Upper lobe of left lung (tissue), 4 donors: ENCODE data around the gene SERPINA6.

Experiments
- EP300 ChIP-seq, 4 donors: sonication (generic); formaldehyde crosslinking; IDR thresholded peaks; one replicate each; pipeline ENCODE4 v1.5.1; 2017; ENCODE audit warnings: antibody characterized with exemption in 4 of 4, control low read depth in 2 of 4
- POLR2A ChIP-seq, 4 donors: fragments of 450-650 bp; IDR thresholded peaks; one replicate each; pipeline ENCODE4 v1.5.1; 2016 to 2017; ENCODE audit warnings: antibody characterized with exemption in 4 of 4, mild to moderate bottlenecking in 2 of 4
- POLR2AphosphoS5 ChIP-seq, 2 donors: sonication (generic); formaldehyde crosslinking; IDR thresholded peaks; one replicate each; pipeline ENCODE4 v1.5.1; 2017; ENCODE audit warnings: antibody characterized with exemption in 2 of 2
- TF ChIP-seq, protein P1 (sequence below), 6 experiments: fragments of 450-650 bp in 4 of 6; fragments of 200-600 bp in 2 of 6; sonication (generic) in 2 of 6; IDR thresholded peaks; one replicate each; pipeline ENCODE4 v1.5.1; 2016 to 2019; ENCODE audit warnings: antibody characterized with exemption in 6 of 6

DNA sequence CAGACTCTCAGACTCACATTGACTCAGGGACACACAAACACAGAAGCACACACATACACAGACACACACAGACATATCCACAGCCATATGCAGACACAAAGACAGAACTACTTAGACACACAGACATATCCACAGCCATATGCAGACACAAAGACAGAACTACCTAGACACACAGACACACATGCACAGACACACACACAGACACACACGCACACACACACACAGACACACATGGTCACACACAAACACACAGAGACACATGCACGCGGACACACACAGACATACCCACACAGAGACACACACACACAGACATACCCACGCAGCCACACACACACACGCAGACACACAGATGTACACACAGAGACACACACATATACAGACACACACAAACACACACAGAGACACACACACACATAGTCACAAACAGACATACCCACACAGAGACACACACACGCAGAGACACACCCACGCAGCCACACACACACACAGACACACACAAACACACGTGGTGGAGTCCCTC, 39.5 kb upstream of the SERPINA6 start:
- TF ChIP-seq, protein P1, sequence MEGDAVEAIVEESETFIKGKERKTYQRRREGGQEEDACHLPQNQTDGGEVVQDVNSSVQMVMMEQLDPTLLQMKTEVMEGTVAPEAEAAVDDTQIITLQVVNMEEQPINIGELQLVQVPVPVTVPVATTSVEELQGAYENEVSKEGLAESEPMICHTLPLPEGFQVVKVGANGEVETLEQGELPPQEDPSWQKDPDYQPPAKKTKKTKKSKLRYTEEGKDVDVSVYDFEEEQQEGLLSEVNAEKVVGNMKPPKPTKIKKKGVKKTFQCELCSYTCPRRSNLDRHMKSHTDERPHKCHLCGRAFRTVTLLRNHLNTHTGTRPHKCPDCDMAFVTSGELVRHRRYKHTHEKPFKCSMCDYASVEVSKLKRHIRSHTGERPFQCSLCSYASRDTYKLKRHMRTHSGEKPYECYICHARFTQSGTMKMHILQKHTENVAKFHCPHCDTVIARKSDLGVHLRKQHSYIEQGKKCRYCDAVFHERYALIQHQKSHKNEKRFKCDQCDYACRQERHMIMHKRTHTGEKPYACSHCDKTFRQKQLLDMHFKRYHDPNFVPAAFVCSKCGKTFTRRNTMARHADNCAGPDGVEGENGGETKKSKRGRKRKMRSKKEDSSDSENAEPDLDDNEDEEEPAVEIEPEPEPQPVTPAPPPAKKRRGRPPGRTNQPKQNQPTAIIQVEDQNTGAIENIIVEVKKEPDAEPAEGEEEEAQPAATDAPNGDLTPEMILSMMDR (IDR thresholded peaks at IDR 0.05) = no peak
- TF ChIP-seq EP300 (IDR thresholded peaks at IDR 0.05) (no peak), POLR2AphosphoS5 (IDR thresholded peaks at IDR 0.05) (no peak), POLR2A (IDR thresholded peaks at IDR 0.05) (no peak)
